PC-3 (cell line): Measurements from ENCODE around the gene SMIM15. TPM values are rescaled to one million over a fixed set of nuclear protein-coding genes. Genes with fewer than 3 reads are reported as not detected.

Experiments
- ATAC-seq: fragments of 200-7000 bp; cut with Tn5 transposase; 2 replicates; pipeline ENCODE4 v1.9.1; 2020; ENCODE audit warnings: mild to moderate bottlenecking, moderate library complexity
- BruUV-seq: library from RNA; stranded (reverse); fragments of 400-500 nt; replicated peaks from 2 replicates; lab custom pipeline; 2021; lab: Mats Ljungman, UMichigan
- CTCF ChIA-PET: fragments of 300-600 bp; sonication (Branson Sonifier 250); formaldehyde crosslinking; loops from one replicate; lab custom pipeline; 2022; ENCODE audit warnings: antibody characterized with exemption; lab: Charles Lee
- POLR2A ChIA-PET: fragments of 300-600 bp; sonication (Branson Sonifier 250); formaldehyde crosslinking; loops from one replicate; lab custom pipeline; 2022; ENCODE audit warnings: antibody characterized with exemption; ENCODE audit not compliant: unreplicated experiment; lab: Charles Lee
- DNase-seq: peaks from one replicate; pipeline ENCODE4 v3.0.0-alpha.2; 2015
- H2AFZ ChIP-seq: fragments of 300-600 bp; sonication (generic); 2 replicates; pipeline ENCODE4 v1.6.0; 2016; ENCODE audit warnings: antibody characterized with exemption, low read length
- H3F3A ChIP-seq: fragments of 300-600 bp; sonication (generic); one replicate; pipeline ENCODE4 v1.6.0; 2017; ENCODE audit warnings: antibody characterized with exemption, low read length, control low read depth, mild to moderate bottlenecking; ENCODE audit not compliant: unreplicated experiment
- H3K27ac ChIP-seq: fragments of 300-600 bp; sonication (generic); 2 replicates; pipeline ENCODE4 v1.5.1; 2016; ENCODE audit warnings: mild to moderate bottlenecking, low read length
- H3K27me3 ChIP-seq: fragments of 300-600 bp; sonication (generic); 2 replicates; pipeline ENCODE4 v1.6.1; 2016; ENCODE audit warnings: low read length, mixed read lengths
- H3K36me3 ChIP-seq: fragments of 300-600 bp; sonication (generic); 2 replicates; pipeline ENCODE4 v1.6.1; 2016; ENCODE audit warnings: low read depth, mixed run types, low read length, mixed read lengths
- H3K4me1 ChIP-seq: fragments of 300-600 bp; sonication (generic); 2 replicates; pipeline ENCODE4 v1.5.1; 2016; ENCODE audit warnings: low read length; ENCODE audit not compliant: insufficient read depth
- H3K4me2 ChIP-seq: fragments of 300-600 bp; sonication (generic); 2 replicates; pipeline ENCODE4 v1.6.0; 2016; ENCODE audit warnings: low read length
- H3K4me3 ChIP-seq: fragments of 300-600 bp; sonication (generic); 2 replicates; pipeline ENCODE4 v1.5.1; 2016; ENCODE audit warnings: mild to moderate bottlenecking, low read length, mixed read lengths
- H3K79me2 ChIP-seq: fragments of 300-600 bp; sonication (generic); 2 replicates; pipeline ENCODE4 v1.6.1; 2017; ENCODE audit warnings: low read length, mixed read lengths
- H3K9ac ChIP-seq: fragments of 300-600 bp; sonication (generic); 2 replicates; pipeline ENCODE4 v1.6.0; 2016; ENCODE audit warnings: mild to moderate bottlenecking, low read length
- H3K9me2 ChIP-seq: fragments of 300-600 bp; sonication (generic); replicated peaks from 2 replicates; pipeline ENCODE4 v1.6.1; 2016; ENCODE audit warnings: mixed run types, low read length, mixed read lengths
- H3K9me3 ChIP-seq: fragments of 300-600 bp; sonication (generic); 2 replicates; pipeline ENCODE4 v1.6.1; 2016; ENCODE audit warnings: low read length, mixed read lengths
- H4K20me1 ChIP-seq: fragments of 300-600 bp; sonication (generic); 2 replicates; pipeline ENCODE4 v1.6.1; 2016; ENCODE audit warnings: low read length, mixed read lengths
- EZH2 ChIP-seq: fragments of 300-600 bp; sonication (generic); IDR thresholded peaks from one replicate; pipeline ENCODE4 v1.6.1; 2017; ENCODE audit warnings: antibody characterized with exemption, mild to moderate bottlenecking, low read length; ENCODE audit not compliant: unreplicated experiment
- EZH2phosphoT487 ChIP-seq: fragments of 300-600 bp; sonication (generic); IDR thresholded peaks from 2 replicates; pipeline ENCODE4 v1.6.1; 2018; ENCODE audit warnings: mild to moderate bottlenecking, antibody characterized with exemption, low read length, borderline replicate concordance
- intact Hi-C: fragments of 100-400 bp; cut with micrococcal nuclease; formaldehyde crosslinking; loops from 2 replicates; pipeline ENCODE4 v1.9.0; 2023
- total RNA-seq: library from RNA; depleted of rRNA; stranded (reverse); fragments of >200 nt; gene quantifications from 2 replicates; pipeline ENCODE4 v1.2.3, GENCODE V29; 2014
- TF ChIP-seq, protein P1 (sequence below): fragments of 300-600 bp; sonication (generic); conservative IDR thresholded peaks from 2 replicates; pipeline ENCODE4 v1.5.1; 2017; ENCODE audit warnings: antibody characterized with exemption, low read depth, mild to moderate bottlenecking, low read length

SMIM15 gene
- total RNA-seq, 1 experiment from 2014 or later, result 76.3 TPM

DNA sequence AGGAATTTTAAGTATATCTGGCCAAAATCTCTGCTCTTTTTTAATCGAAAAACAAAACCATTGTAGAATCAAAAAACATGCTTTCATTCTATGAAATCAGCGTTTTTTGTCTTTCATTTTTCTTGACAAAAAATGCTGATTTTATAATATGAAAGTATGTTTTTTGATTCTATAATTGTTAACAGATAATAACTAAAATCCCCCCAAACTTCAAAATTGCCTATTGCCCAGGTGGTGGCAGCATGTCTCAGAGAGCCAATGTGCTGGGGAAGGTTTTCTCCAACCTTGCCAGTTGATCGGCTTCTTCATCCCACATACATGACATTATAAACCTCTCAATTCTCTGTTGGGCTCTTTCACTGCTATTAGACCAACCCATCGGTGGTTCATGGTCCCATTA, 5.1 kb upstream of the SMIM15 start:
- TF ChIP-seq EZH2phosphoT487, result no peak
- TF ChIP-seq, protein P1, sequence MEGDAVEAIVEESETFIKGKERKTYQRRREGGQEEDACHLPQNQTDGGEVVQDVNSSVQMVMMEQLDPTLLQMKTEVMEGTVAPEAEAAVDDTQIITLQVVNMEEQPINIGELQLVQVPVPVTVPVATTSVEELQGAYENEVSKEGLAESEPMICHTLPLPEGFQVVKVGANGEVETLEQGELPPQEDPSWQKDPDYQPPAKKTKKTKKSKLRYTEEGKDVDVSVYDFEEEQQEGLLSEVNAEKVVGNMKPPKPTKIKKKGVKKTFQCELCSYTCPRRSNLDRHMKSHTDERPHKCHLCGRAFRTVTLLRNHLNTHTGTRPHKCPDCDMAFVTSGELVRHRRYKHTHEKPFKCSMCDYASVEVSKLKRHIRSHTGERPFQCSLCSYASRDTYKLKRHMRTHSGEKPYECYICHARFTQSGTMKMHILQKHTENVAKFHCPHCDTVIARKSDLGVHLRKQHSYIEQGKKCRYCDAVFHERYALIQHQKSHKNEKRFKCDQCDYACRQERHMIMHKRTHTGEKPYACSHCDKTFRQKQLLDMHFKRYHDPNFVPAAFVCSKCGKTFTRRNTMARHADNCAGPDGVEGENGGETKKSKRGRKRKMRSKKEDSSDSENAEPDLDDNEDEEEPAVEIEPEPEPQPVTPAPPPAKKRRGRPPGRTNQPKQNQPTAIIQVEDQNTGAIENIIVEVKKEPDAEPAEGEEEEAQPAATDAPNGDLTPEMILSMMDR, result peak; percentile 58
- POLR2A ChIA-PET, result no interaction called here
- Histone ChIP-seq H3K36me3 (no peaks in the 10 kb centered on the region), H3K27me3 (no peaks in the 10 kb centered on the region), H3K9me2 (no peaks in the 10 kb centered on the region), H3K4me3 (no peak overlapping the region), H3K4me1 (peaks cover 14% of the 10 kb centered on the region), H3K9ac (no peak overlapping the region), H4K20me1 (no peaks in the 10 kb centered on the region), H2AFZ (no peak overlapping the region), H3K9me3 (no peaks in the 10 kb centered on the region), H3F3A (no peaks in the 10 kb centered on the region), H3K79me2 (peaks cover 19% of the 10 kb centered on the region), H3K27ac (no peak overlapping the region), H3K4me2 (no peak overlapping the region)
- CTCF ChIA-PET, result no interaction called here
- DNase-seq, result peak; percentile 34
- ATAC-seq, result no peak
- no TSS peak for BruUV-seq
- intact Hi-C loops, result loop anchor here (5.0 kb wide), 1 partner anchor 490 kb away; no protein-coding TSS in a partner anchor

DNA sequence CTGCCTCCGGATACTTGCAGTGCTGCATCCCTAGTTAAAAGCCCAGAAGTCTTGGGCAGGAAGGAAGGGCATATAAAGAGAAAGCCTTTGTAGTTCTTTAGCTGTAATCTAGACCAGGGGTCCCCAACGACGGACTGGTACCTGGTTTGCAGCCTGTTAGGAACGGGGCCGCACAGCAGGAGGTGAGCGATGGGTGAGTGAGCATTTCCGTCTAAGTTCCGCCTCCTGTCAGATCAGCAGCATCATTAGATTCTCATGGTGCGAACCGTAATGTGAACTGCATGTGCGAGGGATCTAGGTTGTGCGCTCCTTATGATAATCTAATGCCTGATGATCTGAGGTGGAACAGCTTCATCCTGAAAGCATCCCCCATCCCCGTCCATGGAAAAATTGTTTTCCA, 1.6 kb upstream of the SMIM15 start:
- Histone ChIP-seq H3K9me3 (no peaks in the 10 kb centered on the region), H3K4me1 (peaks cover 28% of the 10 kb centered on the region), H3K9ac (no peak overlapping the region), H3K27me3 (no peaks in the 10 kb centered on the region), H3F3A (no peaks in the 10 kb centered on the region), H4K20me1 (no peaks in the 10 kb centered on the region), H3K4me2 (peak overlapping the region; percentile 76), H3K4me3 (peak overlapping the region; percentile 98), H3K27ac (no peak overlapping the region), H2AFZ (no peak overlapping the region), H3K79me2 (peaks cover 51% of the 10 kb centered on the region), H3K36me3 (peaks cover 10% of the 10 kb centered on the region), H3K9me2 (no peaks in the 10 kb centered on the region)
- DNase-seq, result no peak
- no peak for ATAC-seq
- ChIA-PET CTCF (interaction anchor here (0.7 kb wide), 1 partner anchor 110 kb away, joined by 3 read pairs; no protein-coding TSS in a partner anchor), POLR2A (no interaction called here)
- no TSS peak for BruUV-seq
- intact Hi-C loops, result loop anchor here (2.0 to 5.0 kb wide), 3 partner anchors 109 to 217 kb away; partner anchors contain the start of genes ERCC8 and NDUFAF2
- no peak for TF ChIP-seq EZH2phosphoT487
- TF ChIP-seq EZH2, result no peak

DNA sequence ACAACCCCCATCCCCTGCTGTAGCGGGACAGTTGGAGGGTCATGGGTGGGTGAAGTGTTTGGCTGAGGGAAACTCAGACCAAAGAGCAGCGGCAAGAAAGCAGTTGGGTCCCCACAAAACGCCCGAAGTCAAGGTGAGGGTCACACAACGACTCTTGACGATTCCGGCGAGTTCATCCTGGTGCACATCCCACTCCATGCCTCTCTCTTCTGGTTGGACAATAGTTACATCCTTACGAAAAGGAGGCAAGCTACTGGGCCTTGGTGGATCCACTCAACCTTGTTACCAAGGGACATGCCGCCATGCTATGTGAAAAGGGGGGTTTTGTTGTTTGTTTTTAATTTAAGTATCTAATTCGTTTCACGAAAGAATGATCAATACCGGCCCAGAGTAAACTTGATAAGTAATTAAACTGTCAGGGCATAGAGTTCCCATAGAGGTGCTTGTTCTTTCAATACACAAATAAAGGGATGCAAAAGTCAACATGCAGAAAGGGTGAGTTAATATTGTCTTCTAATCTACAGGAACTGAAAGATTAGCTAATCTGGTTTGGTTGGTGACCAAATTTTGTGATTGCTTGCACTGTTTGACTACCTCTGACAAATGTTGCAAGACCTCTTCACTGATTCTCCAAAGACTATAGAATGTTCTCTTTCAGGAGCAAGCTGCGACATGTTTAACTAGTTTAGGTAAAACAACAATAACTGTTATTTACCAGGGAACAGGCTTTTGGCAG, 732 bp upstream of the SMIM15 start:
- Histone ChIP-seq H3K4me1 (peaks cover 31% of the 10 kb centered on the region), H2AFZ (peak overlapping the region; percentile 97), H3K9me3 (no peaks in the 10 kb centered on the region), H3K36me3 (peaks cover 14% of the 10 kb centered on the region), H3K4me2 (peak overlapping the region; percentile 76), H3K27ac (peak overlapping the region; percentile 88), H4K20me1 (no peaks in the 10 kb centered on the region), H3K9me2 (no peaks in the 10 kb centered on the region), H3K79me2 (peaks cover 60% of the 10 kb centered on the region), H3K27me3 (no peaks in the 10 kb centered on the region), H3K4me3 (peak overlapping the region; percentile 98), H3F3A (no peaks in the 10 kb centered on the region), H3K9ac (peak overlapping the region; percentile 98)
- CTCF ChIA-PET, result interaction anchor here (0.6 kb wide), 1 partner anchor 164 kb away, joined by 10 read pairs; no protein-coding TSS in a partner anchor
- ATAC-seq (peak; percentile 46), DNase-seq (peak; percentile 32)
- BruUV-seq, result TSS peak; percentile 83
- intact Hi-C loops, result loop anchor here (2.0 to 5.0 kb wide), 3 partner anchors 108 to 216 kb away; partner anchors contain the start of genes ERCC8 and NDUFAF2
- POLR2A ChIA-PET, result interaction anchor here (0.5 kb wide), 1 partner anchor 171 kb away, joined by 3 read pairs; no protein-coding TSS in a partner anchor
- TF ChIP-seq, protein P1, result no peak
- no peak for TF ChIP-seq EZH2
- no peak for TF ChIP-seq EZH2phosphoT487
